HepG2 (cell line): ENCODE data around the gene VPS9D1. TPM values are rescaled to one million over a fixed set of nuclear protein-coding genes. Genes with fewer than 3 reads are reported as not detected.
A peak's percentile ranks its signal among the peaks of the same experiment; 100 is the strongest.

Source experiments
- ATF7-NPFF ChIP-seq: sonication (generic); formaldehyde crosslinking; IDR thresholded peaks from 2 replicates; pipeline ENCODE4 v1.8.1; 2023; ENCODE audit warnings: mild to moderate bottlenecking, low read depth, missing genetic modification reagents, moderate library complexity
- BCL3 ChIP-seq: sonication (generic); formaldehyde crosslinking; IDR thresholded peaks from 2 replicates; pipeline ENCODE4 v1.5.1; 2020; ENCODE audit warnings: mild to moderate bottlenecking, missing genetic modification reagents, moderate library complexity
- HNF1B ChIP-seq: sonication (generic); formaldehyde crosslinking; IDR thresholded peaks from 2 replicates; pipeline ENCODE4 v1.5.1; 2020; ENCODE audit warnings: mild to moderate bottlenecking, moderate library complexity, missing genetic modification reagents
- HNRNPLL ChIP-seq: fragments of 200-400 bp; formaldehyde crosslinking; IDR thresholded peaks from 2 replicates; pipeline ENCODE4 v1.6.1; 2017; ENCODE audit warnings: mild to moderate bottlenecking, low read depth, low read length; ENCODE audit not compliant: poor library complexity, severe bottlenecking
- MBNL3 ChIP-seq: fragments of 250-450 bp; sonication (Bioruptor Pico); conservative IDR thresholded peaks from 2 replicates; pipeline ENCODE4 v1.8.0; 2022; ENCODE audit warnings: mild to moderate bottlenecking, inconsistent platforms
- SNAPC2 ChIP-seq: sonication (generic); formaldehyde crosslinking; IDR thresholded peaks from 2 replicates; pipeline ENCODE4 v1.8.1; 2022; ENCODE audit warnings: mild to moderate bottlenecking, missing genetic modification reagents
- ZNF430 ChIP-seq: sonication (generic); formaldehyde crosslinking; IDR thresholded peaks from 2 replicates; pipeline ENCODE4 v1.9.0; 2021; ENCODE audit warnings: mild to moderate bottlenecking, missing genetic modification reagents
- ZNF652 ChIP-seq: IDR thresholded peaks from 2 replicates; pipeline ENCODE4 v1.6.1; 2016; ENCODE audit warnings: low read depth, borderline replicate concordance
- polyA plus RNA-seq, 8 experiments: library from polyadenylated mRNA; depleted of rRNA in 3 of 8; stranded (reverse) in 7 of 8; unstranded in 1 of 8; fragments of >200 nt; fragmentation: Illumina TruSeq in 4 of 8; extraction: Trizol in 4 of 8; gene quantifications; 2 replicates each; pipeline versions ENCODE4 v1.2.1 to v1.2.3, GENCODE V29; 2011 to 2016; ENCODE audit warnings: low read depth in 4 of 8, missing spikeins in 1 of 8, mixed read lengths in 1 of 8; ENCODE audit not compliant: insufficient read depth in 1 of 8
- total RNA-seq, 5 experiments: library from RNA; depleted of rRNA; stranded (reverse); fragments of >200 nt; fragmentation: Illumina TruSeq; extraction: Trizol; gene quantifications; 2 replicates each; pipeline ENCODE4 v1.2.3, GENCODE V29; 2016; ENCODE audit warnings: low read depth in 1 of 5
- TF ChIP-seq, protein P1 (sequence below): sonication (generic); formaldehyde crosslinking; IDR thresholded peaks from 2 replicates; pipeline ENCODE4 v1.5.0; 2020; ENCODE audit warnings: missing genetic modification reagents
- TF ChIP-seq, protein P2 (sequence below): sonication (generic); formaldehyde crosslinking; IDR thresholded peaks from 2 replicates; pipeline ENCODE4 v1.4.0; 2020; ENCODE audit warnings: low read depth, mild to moderate bottlenecking, missing genetic modification reagents
- TF ChIP-seq, protein P3 (sequence below): sonication (generic); formaldehyde crosslinking; IDR thresholded peaks from 2 replicates; pipeline ENCODE4 v1.5.1; 2020; ENCODE audit warnings: mild to moderate bottlenecking, missing genetic modification reagents, moderate library complexity
- TF ChIP-seq, protein P4 (sequence below): sonication (generic); formaldehyde crosslinking; IDR thresholded peaks from 2 replicates; pipeline ENCODE4 v1.8.1; 2023; ENCODE audit warnings: mild to moderate bottlenecking, moderate library complexity, missing genetic modification reagents
- TF ChIP-seq, protein P5 (sequence below): sonication (generic); formaldehyde crosslinking; IDR thresholded peaks from 2 replicates; pipeline ENCODE4 v1.4.0; 2020; ENCODE audit warnings: mild to moderate bottlenecking, missing genetic modification reagents

VPS9D1 gene
- total and polyA plus RNA-seq, 2 of the 13 experiments (the other 11 are each of a cell fraction or from before 2014, with no cell fraction given), result 10.1 to 13.2 TPM

- peak; percentile 52 for TF ChIP-seq HNRNPLL
- TF ChIP-seq, protein P1, sequence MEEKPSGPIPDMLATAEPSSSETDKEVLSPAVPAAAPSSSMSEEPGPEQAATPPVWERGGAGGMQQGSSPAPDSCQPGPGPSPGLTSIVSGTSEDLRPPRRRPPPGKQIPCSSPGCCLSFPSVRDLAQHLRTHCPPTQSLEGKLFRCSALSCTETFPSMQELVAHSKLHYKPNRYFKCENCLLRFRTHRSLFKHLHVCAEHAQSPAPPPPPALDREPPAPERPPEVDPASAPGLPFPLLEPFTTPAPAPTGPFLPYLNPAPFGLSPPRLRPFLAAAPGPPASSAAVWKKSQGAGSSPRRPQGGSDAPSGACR (CRISPR knock-in tag), result no peak; the same call in 1 of the 2 replicates
- TF ChIP-seq, protein P2, sequence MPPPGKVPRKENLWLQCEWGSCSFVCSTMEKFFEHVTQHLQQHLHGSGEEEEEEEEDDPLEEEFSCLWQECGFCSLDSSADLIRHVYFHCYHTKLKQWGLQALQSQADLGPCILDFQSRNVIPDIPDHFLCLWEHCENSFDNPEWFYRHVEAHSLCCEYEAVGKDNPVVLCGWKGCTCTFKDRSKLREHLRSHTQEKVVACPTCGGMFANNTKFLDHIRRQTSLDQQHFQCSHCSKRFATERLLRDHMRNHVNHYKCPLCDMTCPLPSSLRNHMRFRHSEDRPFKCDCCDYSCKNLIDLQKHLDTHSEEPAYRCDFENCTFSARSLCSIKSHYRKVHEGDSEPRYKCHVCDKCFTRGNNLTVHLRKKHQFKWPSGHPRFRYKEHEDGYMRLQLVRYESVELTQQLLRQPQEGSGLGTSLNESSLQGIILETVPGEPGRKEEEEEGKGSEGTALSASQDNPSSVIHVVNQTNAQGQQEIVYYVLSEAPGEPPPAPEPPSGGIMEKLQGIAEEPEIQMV (CRISPR knock-in tag), result peak; percentile 72; the same call in 1 of the 2 replicates
- TF ChIP-seq, protein P3, sequence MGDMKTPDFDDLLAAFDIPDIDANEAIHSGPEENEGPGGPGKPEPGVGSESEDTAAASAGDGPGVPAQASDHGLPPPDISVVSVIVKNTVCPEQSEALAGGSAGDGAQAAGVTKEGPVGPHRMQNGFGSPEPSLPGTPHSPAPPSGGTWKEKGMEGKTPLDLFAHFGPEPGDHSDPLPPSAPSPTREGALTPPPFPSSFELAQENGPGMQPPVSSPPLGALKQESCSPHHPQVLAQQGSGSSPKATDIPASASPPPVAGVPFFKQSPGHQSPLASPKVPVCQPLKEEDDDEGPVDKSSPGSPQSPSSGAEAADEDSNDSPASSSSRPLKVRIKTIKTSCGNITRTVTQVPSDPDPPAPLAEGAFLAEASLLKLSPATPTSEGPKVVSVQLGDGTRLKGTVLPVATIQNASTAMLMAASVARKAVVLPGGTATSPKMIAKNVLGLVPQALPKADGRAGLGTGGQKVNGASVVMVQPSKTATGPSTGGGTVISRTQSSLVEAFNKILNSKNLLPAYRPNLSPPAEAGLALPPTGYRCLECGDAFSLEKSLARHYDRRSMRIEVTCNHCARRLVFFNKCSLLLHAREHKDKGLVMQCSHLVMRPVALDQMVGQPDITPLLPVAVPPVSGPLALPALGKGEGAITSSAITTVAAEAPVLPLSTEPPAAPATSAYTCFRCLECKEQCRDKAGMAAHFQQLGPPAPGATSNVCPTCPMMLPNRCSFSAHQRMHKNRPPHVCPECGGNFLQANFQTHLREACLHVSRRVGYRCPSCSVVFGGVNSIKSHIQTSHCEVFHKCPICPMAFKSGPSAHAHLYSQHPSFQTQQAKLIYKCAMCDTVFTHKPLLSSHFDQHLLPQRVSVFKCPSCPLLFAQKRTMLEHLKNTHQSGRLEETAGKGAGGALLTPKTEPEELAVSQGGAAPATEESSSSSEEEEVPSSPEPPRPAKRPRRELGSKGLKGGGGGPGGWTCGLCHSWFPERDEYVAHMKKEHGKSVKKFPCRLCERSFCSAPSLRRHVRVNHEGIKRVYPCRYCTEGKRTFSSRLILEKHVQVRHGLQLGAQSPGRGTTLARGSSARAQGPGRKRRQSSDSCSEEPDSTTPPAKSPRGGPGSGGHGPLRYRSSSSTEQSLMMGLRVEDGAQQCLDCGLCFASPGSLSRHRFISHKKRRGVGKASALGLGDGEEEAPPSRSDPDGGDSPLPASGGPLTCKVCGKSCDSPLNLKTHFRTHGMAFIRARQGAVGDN (CRISPR knock-in tag), result peak; percentile 9; the same call in 1 of the 2 replicates
- TF ChIP-seq HNF1B (CRISPR knock-in tag), result no peak
- no peak for TF ChIP-seq MBNL3 (CRISPR knock-in tag)
- 0 out of 2 replicates have a peak, but pooled peaks have one; percentile 7 for TF ChIP-seq ZNF430 (CRISPR knock-in tag)
- TF ChIP-seq BCL3, result no peak
- TF ChIP-seq, protein P4, sequence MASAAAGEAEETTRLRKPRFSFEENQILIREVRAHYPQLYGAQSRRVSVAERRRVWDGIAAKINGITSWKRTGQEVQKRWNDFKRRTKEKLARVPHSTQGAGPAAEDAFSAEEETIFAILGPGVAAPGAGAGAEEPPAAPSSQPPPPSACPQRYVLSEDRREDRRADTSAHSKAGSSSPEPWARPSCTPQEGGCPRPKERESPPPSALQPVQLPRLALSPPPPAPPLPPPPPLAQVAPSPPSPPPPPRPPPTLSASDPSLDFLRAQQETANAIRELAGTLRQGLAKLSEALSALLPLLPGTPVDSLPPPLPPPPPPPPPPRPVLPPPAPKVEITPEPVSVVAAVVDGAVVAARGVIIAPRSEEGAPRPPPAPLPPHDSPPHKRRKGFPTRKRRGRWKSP (CRISPR knock-in tag), result no peak
- 0 out of 2 replicates have a peak, but pooled peaks have one; percentile 26 for TF ChIP-seq ZNF652
- peak; percentile 40; the same call in 1 of the 2 replicates for TF ChIP-seq ATF7-NPFF
- TF ChIP-seq, protein P5, sequence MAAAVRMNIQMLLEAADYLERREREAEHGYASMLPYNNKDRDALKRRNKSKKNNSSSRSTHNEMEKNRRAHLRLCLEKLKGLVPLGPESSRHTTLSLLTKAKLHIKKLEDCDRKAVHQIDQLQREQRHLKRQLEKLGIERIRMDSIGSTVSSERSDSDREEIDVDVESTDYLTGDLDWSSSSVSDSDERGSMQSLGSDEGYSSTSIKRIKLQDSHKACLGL (CRISPR knock-in tag), result peak; percentile 9; the same call in 1 of the 2 replicates
- TF ChIP-seq SNAPC2, result no peak
Observed at GRCh38 chr16:89721546-89722391, 1.1 kb upstream of the VPS9D1 start (continued).
